NCI-H226 (cell line): Measurements from ENCODE around the gene PDGFC.

Source experiments
- DNase-seq: peaks from one replicate; pipeline ENCODE4 v3.0.0-alpha.2; 2015

The PDGFC gene

DNA sequence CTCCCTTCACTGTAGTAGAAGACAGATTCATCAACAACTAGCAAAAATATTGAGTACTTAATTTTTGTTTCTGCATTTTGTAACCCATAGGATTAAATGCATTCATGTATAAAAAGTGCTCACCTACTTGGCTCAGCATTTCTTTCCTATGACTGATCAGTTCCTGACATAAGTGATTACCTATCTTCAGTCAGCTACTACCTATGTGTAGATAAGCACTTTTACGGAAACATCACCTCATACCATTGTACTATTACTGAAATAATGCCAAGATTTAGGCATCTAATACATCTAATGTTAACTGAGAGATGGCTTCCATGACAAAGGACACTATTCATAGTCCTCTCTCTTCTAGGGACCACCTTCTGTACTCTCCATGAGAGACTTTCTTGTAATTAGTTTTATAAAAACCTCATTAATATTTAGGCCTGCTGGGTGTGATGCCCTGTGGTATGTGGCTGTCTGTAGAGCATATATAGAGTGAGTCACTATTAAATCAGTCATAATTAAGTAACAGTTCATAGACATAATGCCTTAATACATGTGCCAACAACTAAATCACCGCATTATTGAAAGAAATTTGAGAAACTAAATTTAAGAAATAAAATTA is 147.0 kb downstream of the PDGFC start:
- DNase-seq = peak; percentile 66

- no peak for DNase-seq
Observed at GRCh38 chr4:156820931-156821330, 150.7 kb downstream of the PDGFC start.

DNA sequence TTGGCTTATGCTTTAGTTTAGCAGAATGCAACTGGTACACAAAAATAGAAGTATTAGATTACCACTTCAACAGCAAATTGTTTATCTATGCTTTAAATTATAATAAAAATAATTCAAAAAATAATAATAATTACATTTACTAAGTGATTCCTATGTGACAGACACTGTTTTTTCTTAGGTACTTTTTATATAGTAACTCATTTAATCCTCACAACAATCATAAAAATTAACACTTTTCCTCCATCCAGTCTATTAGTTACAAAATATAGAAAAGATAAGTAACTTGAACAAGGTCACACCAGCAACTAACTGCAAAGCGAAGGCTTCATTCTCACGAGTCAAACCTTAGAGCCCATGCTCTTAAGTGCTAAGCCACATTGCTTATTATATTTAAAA is 155.2 kb downstream of the PDGFC start:
- no peak for DNase-seq

DNA sequence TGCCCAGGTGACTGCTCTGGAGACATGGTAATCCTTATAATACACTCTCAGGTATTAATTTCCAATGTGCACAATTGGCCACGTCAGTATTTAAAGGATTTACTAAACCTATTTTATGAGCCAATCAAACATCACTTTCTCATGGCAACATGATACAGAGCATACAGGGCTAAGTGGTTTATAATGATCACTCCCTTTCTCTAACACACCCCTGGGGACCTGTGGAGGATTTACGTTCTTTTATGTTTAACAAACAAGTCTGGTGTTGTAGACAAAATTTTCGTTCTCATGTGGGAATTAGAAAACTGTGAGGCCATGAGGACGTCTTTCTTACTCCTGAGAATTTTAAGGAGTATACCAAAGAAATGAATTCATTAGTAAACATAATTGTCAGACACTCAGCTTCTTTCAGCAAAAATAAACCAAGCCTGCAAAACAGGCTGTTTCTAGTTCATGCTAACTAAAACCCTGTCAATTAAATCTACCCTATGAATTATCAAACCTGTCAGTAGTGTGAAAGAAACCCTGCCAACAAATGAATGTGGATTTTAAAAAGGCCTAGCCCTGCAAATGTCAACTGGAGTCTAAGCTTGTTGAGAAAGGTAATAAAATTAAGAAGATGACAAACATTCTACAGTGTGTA is 155.8 kb downstream of the PDGFC start:
- no peak for DNase-seq

- no peak for DNase-seq
Observed at GRCh38 chr4:156811963-156812362, 159.6 kb downstream of the PDGFC start.

GRCh38 chr4:156811286-156811685 is 160.3 kb downstream of the PDGFC start:
- DNase-seq = no peak

DNA sequence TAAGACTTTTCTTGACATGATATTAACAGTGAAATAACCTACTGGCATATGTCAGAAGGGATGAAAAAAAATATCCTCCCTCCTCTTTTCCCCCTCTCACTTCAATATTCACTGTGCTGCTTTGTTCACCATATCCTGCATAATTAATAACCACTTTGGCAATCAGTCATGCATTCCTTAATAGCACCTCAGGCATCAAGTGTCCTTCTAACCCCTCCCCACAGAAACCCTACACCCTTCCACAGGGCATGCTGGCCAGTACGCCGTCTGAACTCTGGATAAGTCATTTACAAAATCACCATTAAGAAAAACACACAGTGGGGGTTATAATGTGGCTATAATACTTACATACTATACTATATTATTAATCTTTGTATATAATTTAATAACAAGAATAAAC is 165.9 kb downstream of the PDGFC start:
- no peak for DNase-seq

- no peak for DNase-seq
Observed at GRCh38 chr4:156803056-156803455, 168.5 kb downstream of the PDGFC start.

GRCh38 chr4:156800463-156800862 is 171.1 kb downstream of the PDGFC start:
- DNase-seq = no peak

GRCh38 chr4:156799121-156799589 is 172.4 kb downstream of the PDGFC start:
- peak; percentile 50 for DNase-seq

- DNase-seq = no peak
Observed at GRCh38 chr4:156798438-156798837, 173.2 kb downstream of the PDGFC start.

GRCh38 chr4:156797206-156797605 is 174.4 kb downstream of the PDGFC start:
- DNase-seq = no peak

GRCh38 chr4:156795727-156796126 is 175.9 kb downstream of the PDGFC start:
- DNase-seq = no peak

DNA sequence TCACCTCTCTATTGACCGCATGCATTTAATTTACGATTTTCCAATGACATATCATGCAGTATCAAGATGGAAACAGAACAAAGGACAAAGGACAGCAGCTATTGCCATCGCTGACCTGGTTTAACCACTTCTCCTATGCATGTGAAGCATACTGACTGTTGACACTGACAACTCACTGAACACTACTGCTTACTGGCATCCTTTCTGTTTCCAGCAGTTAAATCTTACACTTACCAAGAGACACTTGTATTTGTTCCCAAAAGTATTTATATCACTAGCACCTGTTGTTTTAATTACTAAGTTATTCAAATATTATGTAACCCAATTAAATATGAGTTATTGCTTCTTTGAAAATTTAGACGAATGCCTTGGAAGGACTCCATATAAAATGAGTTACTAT is 176.7 kb downstream of the PDGFC start:
- DNase-seq = no peak

- no peak for DNase-seq
Observed at GRCh38 chr4:156792462-156793085, 179.0 kb downstream of the PDGFC start.

DNA sequence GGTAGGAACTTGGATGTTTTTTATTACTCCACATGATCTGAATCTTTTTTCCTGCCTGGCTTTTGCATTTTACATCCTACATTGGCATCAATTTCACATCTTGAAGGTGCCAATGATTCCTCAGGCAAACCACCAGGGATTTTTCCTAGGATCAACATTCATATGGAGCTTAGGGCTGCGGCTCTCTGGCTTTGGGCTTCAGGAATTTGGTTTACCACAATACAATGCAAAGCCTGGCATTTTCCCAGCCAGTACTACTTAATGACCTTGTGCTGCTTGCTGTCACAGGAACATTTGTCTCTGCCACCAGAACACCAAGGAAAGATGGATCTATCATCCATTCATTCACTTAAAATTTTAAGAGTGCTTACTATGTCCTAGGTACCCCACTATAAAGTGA is 180.7 kb downstream of the PDGFC start:
- peak; percentile 59 for DNase-seq

- DNase-seq = no peak
Observed at GRCh38 chr4:156788782-156789181, 182.8 kb downstream of the PDGFC start.

GRCh38 chr4:156786713-156787112 is 184.9 kb downstream of the PDGFC start:
- no peak for DNase-seq

DNA sequence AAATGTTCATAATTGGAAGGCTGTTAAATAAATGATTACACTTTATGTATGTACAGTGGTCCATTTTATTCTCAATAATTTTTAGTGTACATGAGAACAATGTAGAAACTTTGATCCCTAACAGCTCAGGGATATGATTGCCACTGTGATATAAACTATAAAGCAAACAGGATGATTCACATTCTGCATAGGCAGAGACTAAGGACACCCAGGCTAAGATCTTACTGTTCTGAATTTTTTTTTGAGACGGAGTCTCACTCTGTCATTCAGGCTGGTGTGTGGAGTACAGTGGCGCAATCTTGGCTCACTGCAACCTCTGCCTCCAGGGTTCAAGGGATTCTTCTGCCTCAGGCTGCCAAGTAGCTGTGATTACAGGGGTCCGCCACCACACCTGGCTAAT is 186.6 kb downstream of the PDGFC start:
- no peak for DNase-seq

DNA sequence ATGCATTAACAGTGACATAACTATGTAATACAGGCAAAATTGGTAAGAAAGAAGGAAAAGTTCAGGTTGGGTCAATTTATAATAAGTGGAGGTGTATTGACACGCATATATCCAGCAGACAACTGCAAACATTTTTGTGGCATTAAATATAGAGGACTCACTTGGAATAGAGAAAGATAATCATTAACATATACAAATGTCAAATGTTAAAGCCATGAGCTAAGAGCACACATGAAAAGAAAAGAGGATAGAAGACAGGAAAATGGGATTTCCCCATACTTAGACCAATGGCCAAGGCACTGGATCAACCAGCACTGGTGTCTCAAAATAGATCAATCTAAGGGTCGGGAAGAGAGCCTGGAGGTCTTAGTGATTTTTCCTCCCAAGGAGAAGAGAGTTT is 187.6 kb downstream of the PDGFC start:
- DNase-seq = no peak

GRCh38 chr4:156782491-156782890 is 189.1 kb downstream of the PDGFC start:
- DNase-seq = no peak

DNA sequence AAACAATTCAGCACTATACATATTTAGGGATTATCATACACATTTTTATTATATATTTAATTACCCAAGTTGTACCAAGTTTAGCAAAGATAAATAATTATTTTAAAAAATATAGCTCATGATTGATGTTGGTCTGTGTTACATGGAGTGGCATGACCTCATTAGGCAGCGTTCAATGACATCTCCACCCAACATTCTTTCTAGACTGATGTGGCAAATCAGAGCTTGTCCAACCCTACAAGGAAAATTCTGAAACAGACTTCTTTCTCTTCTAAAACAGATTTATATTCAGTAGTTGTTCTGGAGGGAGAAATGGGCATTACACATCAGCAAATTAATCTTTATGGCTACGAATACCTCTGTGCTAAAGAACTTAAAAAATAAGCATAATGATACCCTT is 189.7 kb downstream of the PDGFC start:
- DNase-seq = peak; percentile 38

GRCh38 chr4:156779774-156780173 is 191.8 kb downstream of the PDGFC start:
- peak; percentile 22 for DNase-seq

GRCh38 chr4:156779042-156779441 is 192.6 kb downstream of the PDGFC start:
- DNase-seq = peak; percentile 57
